ENCODE measurements around the gene KIAA0232.

KIAA0232 gene

GRCh38 chr4:6753103-6753560 is 29.4 kb upstream of the KIAA0232 start:
- no peak for ATAC-seq (ENCODE audit: insufficient read depth, low read depth)
- Histone ChIP-seq H2AFZ (ENCODE audit: low read depth, low read length) (no peak overlapping the region), H3K27ac (ENCODE audit: low read length) (no peak overlapping the region)

GRCh38 chr4:6753891-6754290 is 28.6 kb upstream of the KIAA0232 start:
- no peak overlapping the region for H3K4me2 ChIP-seq (ENCODE audit: insufficient read depth, low read length)
- ATAC-seq (ENCODE audit: insufficient read depth, low read depth) (no peak), DNase-seq (no peak)
- TF ChIP-seq EZH2 (IDR thresholded peaks at IDR 0.05; ENCODE audit: borderline replicate concordance, low read depth, low read length, severe bottlenecking) (no peak), CTCF (IDR thresholded peaks at IDR 0.05; ENCODE audit: borderline replicate concordance, extremely low read depth, low read length, poor library complexity, severe bottlenecking) (no peak)
- no peak overlapping the region for H3K4me3 ChIP-seq (ENCODE audit: low read depth in 1 of 2, low read length in 2 of 2)
- H4K20me1 ChIP-seq (ENCODE audit: insufficient read depth, low read length), result no peaks in the 10 kb centered on the region
- H3K27ac ChIP-seq (ENCODE audit: low read length), result no peak overlapping the region
- H3K9ac ChIP-seq (ENCODE audit: low read depth, low read length), result no peak overlapping the region
- H2AFZ ChIP-seq (ENCODE audit: low read depth, low read length), result no peak overlapping the region
- no peaks in the 10 kb centered on the region for H3K79me2 ChIP-seq (ENCODE audit: insufficient read depth, low read length)
- H3K27me3 ChIP-seq (ENCODE audit: insufficient read depth, low read length, poor library complexity), result no peaks in the 10 kb centered on the region
- no peaks in the 10 kb centered on the region for H3K9me3 ChIP-seq (ENCODE audit: insufficient read depth, low read length, severe bottlenecking)
- H3K4me1 ChIP-seq (ENCODE audit: insufficient read depth, low read length), result peaks cover 4% of the 10 kb centered on the region
- no peaks in the 10 kb centered on the region for H3K36me3 ChIP-seq (ENCODE audit: insufficient read depth, low read length)

More at GRCh38 chr4:6753103-6753560, 29.4 kb upstream of the KIAA0232 start:
- Histone ChIP-seq H4K20me1 (ENCODE audit: insufficient read depth, low read length) (no peaks in the 10 kb centered on the region), H3K9me3 (ENCODE audit: insufficient read depth, low read length, severe bottlenecking) (no peaks in the 10 kb centered on the region), H3K36me3 (ENCODE audit: insufficient read depth, low read length) (no peaks in the 10 kb centered on the region), H3K9ac (ENCODE audit: low read depth, low read length) (no peak overlapping the region), H3K4me2 (ENCODE audit: insufficient read depth, low read length) (no peak overlapping the region), H3K4me1 (ENCODE audit: insufficient read depth, low read length) (peaks cover 4% of the 10 kb centered on the region), H3K27me3 (ENCODE audit: insufficient read depth, low read length, poor library complexity) (no peaks in the 10 kb centered on the region), H3K4me3 (ENCODE audit: low read depth in 1 of 2, low read length in 2 of 2) (no peak overlapping the region), H3K79me2 (ENCODE audit: insufficient read depth, low read length) (no peaks in the 10 kb centered on the region)
- no peak for DNase-seq
- TF ChIP-seq EZH2 (IDR thresholded peaks at IDR 0.05; ENCODE audit: borderline replicate concordance, low read depth, low read length, severe bottlenecking) (no peak), CTCF (IDR thresholded peaks at IDR 0.05; ENCODE audit: borderline replicate concordance, extremely low read depth, low read length, poor library complexity, severe bottlenecking) (no peak)

GRCh38 chr4:6754481-6755087 is 27.9 kb upstream of the KIAA0232 start:
- Histone ChIP-seq H3K4me1 (ENCODE audit: insufficient read depth, low read length) (peaks cover 4% of the 10 kb centered on the region), H3K4me3 (ENCODE audit: low read depth in 1 of 2, low read length in 2 of 2) (no peak overlapping the region), H3K36me3 (ENCODE audit: insufficient read depth, low read length) (no peaks in the 10 kb centered on the region), H3K9me3 (ENCODE audit: insufficient read depth, low read length, severe bottlenecking) (no peaks in the 10 kb centered on the region), H3K79me2 (ENCODE audit: insufficient read depth, low read length) (no peaks in the 10 kb centered on the region), H4K20me1 (ENCODE audit: insufficient read depth, low read length) (no peaks in the 10 kb centered on the region), H3K4me2 (ENCODE audit: insufficient read depth, low read length) (no peak overlapping the region), H3K9ac (ENCODE audit: low read depth, low read length) (no peak overlapping the region), H3K27me3 (ENCODE audit: insufficient read depth, low read length, poor library complexity) (no peaks in the 10 kb centered on the region), H2AFZ (ENCODE audit: low read depth, low read length) (no peak overlapping the region), H3K27ac (ENCODE audit: low read length) (no peak overlapping the region)
- DNase-seq, result no peak
- no peak for TF ChIP-seq EZH2 (IDR thresholded peaks at IDR 0.05; ENCODE audit: borderline replicate concordance, low read depth, low read length, severe bottlenecking)
- no peak for TF ChIP-seq CTCF (IDR thresholded peaks at IDR 0.05; ENCODE audit: borderline replicate concordance, extremely low read depth, low read length, poor library complexity, severe bottlenecking)
- no peak for ATAC-seq (ENCODE audit: insufficient read depth, low read depth)
